ENCODE measurements around the gene MAPK14. TPM values are rescaled to one million over a fixed set of nuclear protein-coding genes. Genes with fewer than 3 reads are reported as not detected.
"Not testable (repeated sequence)": the region's sequence is repeated elsewhere in the genome, so short reads cannot be mapped to it uniquely, and the experiment has no call there.

The MAPK14 gene
- total and polyA plus RNA-seq, 2 of the 4 experiments (the other 2 are of a cell fraction) = 28.4 to 74.4 TPM

DNA sequence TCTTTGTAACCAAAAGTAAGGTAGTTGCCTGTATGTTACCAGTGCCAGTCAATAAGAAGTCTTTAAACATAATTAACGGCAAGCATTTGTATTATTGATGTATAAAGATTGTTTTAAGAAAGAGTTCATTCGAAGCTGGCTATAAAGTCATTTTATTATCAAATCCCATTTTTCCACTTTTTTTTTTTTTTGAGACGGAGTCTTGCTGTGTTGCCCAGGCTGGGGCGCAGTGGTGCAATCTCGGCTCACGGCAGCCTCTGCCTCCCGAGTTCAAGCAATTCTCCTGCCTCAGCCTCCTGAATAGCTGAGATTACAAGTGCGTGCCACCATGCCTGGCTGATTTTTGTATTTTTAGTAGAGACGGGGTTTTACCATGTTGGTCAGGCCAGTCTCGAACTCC lies 5.5 kb downstream of the MAPK14 start:
- intact Hi-C loops (cut with micrococcal nuclease); H3K18ac ChIP-seq (ENCODE audit: low read depth, low read length); H4K91ac ChIP-seq (ENCODE audit: insufficient read depth, low read depth, low read length); H3K27me3 ChIP-seq (ENCODE audit: control insufficient read depth, insufficient read depth, low read length); H3K36me3 ChIP-seq (ENCODE audit: control insufficient read depth, insufficient read depth, low read length); H2AK9ac ChIP-seq (replicated peaks; ENCODE audit: low read depth, low read length, poor library complexity); DNase-seq; H4K5ac ChIP-seq (ENCODE audit: low read depth, low read length); H3K27ac ChIP-seq (ENCODE audit: insufficient read depth, low read length); H3K56ac ChIP-seq (ENCODE audit: extremely low read depth, insufficient read depth, low read length); BruUV-seq (replicated peaks); H3K4me2 ChIP-seq (ENCODE audit: low read depth, low read length); H2BK120ac ChIP-seq (ENCODE audit: low read depth, low read length); in situ Hi-C loops (cut with MboI; ENCODE audit: low sequenced_read_pairs); H3K9me3 ChIP-seq (ENCODE audit: control insufficient read depth, insufficient read depth, low read length); H2AK5ac ChIP-seq (ENCODE audit: low read depth, low read length); H2AFZ ChIP-seq (replicated peaks; ENCODE audit: low read length, poor library complexity); H3K23ac ChIP-seq (ENCODE audit: low read depth, low read length); H3K14ac ChIP-seq (replicated peaks; ENCODE audit: low read depth, low read length); H4K8ac ChIP-seq (ENCODE audit: low read depth in 2 of 2, low read length in 2 of 2); dilution Hi-C loops (cut with HindIII; ENCODE audit: low sequenced_read_pairs, unreplicated experiment); H2BK5ac ChIP-seq (ENCODE audit: low read depth, low read length, poor library complexity, severe bottlenecking); H3K4ac ChIP-seq (ENCODE audit: low read depth, low read length); H2BK20ac ChIP-seq (ENCODE audit: low read depth, low read length); H3K4me3 ChIP-seq (ENCODE audit: insufficient read depth, low read depth, low read length); H2BK15ac ChIP-seq (ENCODE audit: low read depth, low read length); H3K9ac ChIP-seq (ENCODE audit: low read depth, low read length); ATAC-seq (ENCODE audit: low read depth): not testable (repeated sequence)
- peaks cover 12% of the 10 kb centered on the region for H3K9me1 ChIP-seq (ENCODE audit: insufficient read depth, low read length)
- peaks cover 11 to 52% of the 10 kb centered on the region in 2 experiments for H3K79me1 ChIP-seq (ENCODE audit: low read depth in 1 of 2, low read length in 2 of 2)
- POLR2A ChIA-PET (ENCODE audit: unreplicated experiment) = interaction anchor here (0.6 kb wide), 1 partner anchor 58 kb away, joined by 4 read pairs; no protein-coding TSS in a partner anchor
- peaks cover 81% of the 10 kb centered on the region for H4K20me1 ChIP-seq (ENCODE audit: insufficient read depth, low read length)
- WGBS, 2 experiments (ENCODE audit: extremely low coverage in 2 of 2, insufficient read length in 1 of 2) = 100% methylated on average over 1 of the region's 10 CpGs; no CpG with 5 or more reads in 1 of the 2 experiments
- peaks cover 12% of the 10 kb centered on the region for H3K4me1 ChIP-seq (ENCODE audit: control insufficient read depth, insufficient read depth, low read length)
- CTCF ChIA-PET = interaction anchor here (0.6 to 1.3 kb wide), 2 partner anchors 9 to 63 kb away, joined by 3 to 5 read pairs; no protein-coding TSS in a partner anchor
